GM18526 (cell line): ENCODE data around the gene HMGCL.

Experiments
- POLR2A ChIP-seq: IDR thresholded peaks from 3 replicates; pipeline ENCODE4 v1.6.1; 2011; ENCODE audit not compliant: insufficient read length; ENCODE audit errors: extremely low read depth

Gene HMGCL

GRCh38 chr1:23825076-23825761, at the start of gene HMGCL:
HMGCL (minus strand) TSS chr1:23825429; CDS start chr1:23825415, 14 bp downstream.
- TF ChIP-seq POLR2A = peak; percentile 94

GRCh38 chr1:23872421-23872820, 47.2 kb upstream of the HMGCL start:
- no peak for TF ChIP-seq POLR2A

- TF ChIP-seq POLR2A = no peak
These were observed 43.8 kb upstream of the HMGCL start for GRCh38 chr1:23869051-23869450.

GRCh38 chr1:23868557-23869016, 43.4 kb upstream of the HMGCL start:
- no peak for TF ChIP-seq POLR2A

GRCh38 chr1:23867895-23868556, 42.8 kb upstream of the HMGCL start, which contains the start of gene FUCA1:
FUCA1 (minus strand) TSS chr1:23868290; CDS start chr1:23868286, 4 bp downstream.
- TF ChIP-seq POLR2A = peak; percentile 68

GRCh38 chr1:23867542-23867894, 42.3 kb upstream of the HMGCL start:
- TF ChIP-seq POLR2A = no peak

GRCh38 chr1:23865543-23865930, 40.3 kb upstream of the HMGCL start:
- no peak for TF ChIP-seq POLR2A

- TF ChIP-seq POLR2A = no peak
These were observed 39.7 kb upstream of the HMGCL start for GRCh38 chr1:23864801-23865542.

- no peak for TF ChIP-seq POLR2A
These were observed 37.4 kb upstream of the HMGCL start for GRCh38 chr1:23862640-23863039.

- TF ChIP-seq POLR2A = no peak
These were observed 29.3 kb upstream of the HMGCL start for GRCh38 chr1:23854568-23854967.

- TF ChIP-seq POLR2A = no peak
These were observed 23.7 kb upstream of the HMGCL start for GRCh38 chr1:23848673-23849616.

GRCh38 chr1:23845163-23845562, 19.9 kb upstream of the HMGCL start:
- TF ChIP-seq POLR2A = no peak

- TF ChIP-seq POLR2A = no peak
These were observed 18.4 kb upstream of the HMGCL start for GRCh38 chr1:23843644-23844043.

- no peak for TF ChIP-seq POLR2A
These were observed 13.2 kb upstream of the HMGCL start for GRCh38 chr1:23838401-23838866.

GRCh38 chr1:23837908-23838307, 12.7 kb upstream of the HMGCL start:
- TF ChIP-seq POLR2A = no peak
